MM.1S (cell line): Measurements from ENCODE around the gene MAD1L1.

Experiments used
- DNase-seq: peaks from one replicate; pipeline ENCODE4 v3.0.0-alpha.2; 2015
- H2AFZ ChIP-seq: fragments of 300-600 bp; sonication (generic); 2 replicates; pipeline ENCODE4 v1.6.0; 2016; ENCODE audit warnings: antibody characterized with exemption, low read length
- H3F3A ChIP-seq: fragments of 300-600 bp; sonication (generic); 2 replicates; pipeline ENCODE4 v1.6.1; 2016; ENCODE audit warnings: mild to moderate bottlenecking, antibody characterized with exemption, low read length, moderate library complexity, mixed read lengths; ENCODE audit not compliant: insufficient read depth
- H3K27ac ChIP-seq: fragments of 300-600 bp; sonication (generic); 2 replicates; pipeline ENCODE4 v1.5.1; 2016; ENCODE audit warnings: mild to moderate bottlenecking, low read length
- H3K27me3 ChIP-seq: fragments of 300-600 bp; sonication (generic); replicated peaks from 2 replicates; pipeline ENCODE4 v1.6.0; 2016; ENCODE audit warnings: low read length; ENCODE audit not compliant: insufficient read depth
- H3K36me3 ChIP-seq: fragments of 300-600 bp; sonication (generic); replicated peaks from 2 replicates; pipeline ENCODE4 v1.6.1; 2016; ENCODE audit warnings: mild to moderate bottlenecking, low read length, mixed read lengths; ENCODE audit not compliant: insufficient read depth
- H3K4me1 ChIP-seq: fragments of 300-600 bp; sonication (generic); 2 replicates; pipeline ENCODE4 v1.6.1; 2016; ENCODE audit warnings: low read length, mixed read lengths
- H3K4me2 ChIP-seq: fragments of 300-600 bp; sonication (generic); 2 replicates; pipeline ENCODE4 v1.6.0; 2016; ENCODE audit warnings: low read depth, low read length
- H3K4me3 ChIP-seq: fragments of 300-600 bp; sonication (generic); 2 replicates; pipeline ENCODE4 v1.5.1; 2016; ENCODE audit warnings: low read length, mixed read lengths
- H3K79me2 ChIP-seq: fragments of 300-600 bp; sonication (generic); 2 replicates; pipeline ENCODE4 v1.6.1; 2016; ENCODE audit warnings: mixed run types, low read length, mixed read lengths
- H3K9ac ChIP-seq: fragments of 300-600 bp; sonication (generic); 2 replicates; pipeline ENCODE4 v1.6.1; 2016; ENCODE audit warnings: low read length, mixed read lengths
- H3K9me2 ChIP-seq: fragments of 300-600 bp; sonication (generic); replicated peaks from 2 replicates; pipeline ENCODE4 v1.6.1; 2016; ENCODE audit warnings: mild to moderate bottlenecking, low read length, mixed read lengths; ENCODE audit not compliant: insufficient read depth
- H3K9me3 ChIP-seq: fragments of 300-600 bp; sonication (generic); replicated peaks from 2 replicates; pipeline ENCODE4 v1.6.1; 2016; ENCODE audit warnings: mild to moderate bottlenecking, low read length, mixed read lengths; ENCODE audit not compliant: insufficient read depth
- H4K20me1 ChIP-seq: fragments of 300-600 bp; sonication (generic); 2 replicates; pipeline ENCODE4 v1.6.1; 2016; ENCODE audit warnings: mild to moderate bottlenecking, low read length, moderate library complexity, mixed read lengths; ENCODE audit not compliant: insufficient read depth
- CTCF ChIP-seq: fragments of 300-600 bp; sonication (generic); IDR thresholded peaks from 2 replicates; pipeline ENCODE4 v1.5.1; 2016; ENCODE audit warnings: antibody characterized with exemption, low read length, mixed read lengths
- EZH2 ChIP-seq: fragments of 300-600 bp; sonication (generic); optimal IDR thresholded peaks from 2 replicates; pipeline ENCODE3; 2017; ENCODE audit warnings: low read depth, mild to moderate bottlenecking, antibody characterized with exemption, low read length, mixed read lengths
- EZH2phosphoT487 ChIP-seq: fragments of 300-600 bp; sonication (generic); IDR thresholded peaks from 2 replicates; pipeline ENCODE4 v1.6.1; 2018; ENCODE audit warnings: antibody characterized with exemption, low read length

MAD1L1 gene

GRCh38 chr7:2048531-2048930 lies 184.2 kb downstream of the MAD1L1 start:
- no peaks in the 10 kb centered on the region for H3K4me1 ChIP-seq
- no peak overlapping the region for H3K27ac ChIP-seq
- H3K9me3 ChIP-seq: no peaks in the 10 kb centered on the region
- no peaks in the 10 kb centered on the region for H3K27me3 ChIP-seq
- DNase-seq: no peak
- no peaks in the 10 kb centered on the region for H3K9me2 ChIP-seq
- no peak overlapping the region for H3K9ac ChIP-seq
- H3K36me3 ChIP-seq: no peaks in the 10 kb centered on the region
- TF ChIP-seq EZH2phosphoT487 (no peak), CTCF (no peak), EZH2 (no peak)
- no peaks in the 10 kb centered on the region for H3F3A ChIP-seq
- no peak overlapping the region for H3K4me2 ChIP-seq
- no peaks in the 10 kb centered on the region for H3K79me2 ChIP-seq
- H2AFZ ChIP-seq: no peak overlapping the region
- no peak overlapping the region for H3K4me3 ChIP-seq
- H4K20me1 ChIP-seq: no peaks in the 10 kb centered on the region

GRCh38 chr7:2048006-2048405 lies 184.7 kb downstream of the MAD1L1 start:
- Histone ChIP-seq H3K36me3 (no peaks in the 10 kb centered on the region), H3F3A (no peaks in the 10 kb centered on the region), H3K27ac (no peak overlapping the region), H2AFZ (no peak overlapping the region), H3K9me2 (no peaks in the 10 kb centered on the region), H4K20me1 (no peaks in the 10 kb centered on the region), H3K4me2 (no peak overlapping the region), H3K4me3 (no peak overlapping the region), H3K9ac (no peak overlapping the region), H3K4me1 (no peaks in the 10 kb centered on the region), H3K27me3 (no peaks in the 10 kb centered on the region), H3K79me2 (no peaks in the 10 kb centered on the region), H3K9me3 (no peaks in the 10 kb centered on the region)
- TF ChIP-seq EZH2 (no peak), EZH2phosphoT487 (no peak), CTCF (no peak)
- DNase-seq: no peak

- H3K4me3 ChIP-seq: no peak overlapping the region
- H3K9me2 ChIP-seq: no peaks in the 10 kb centered on the region
- no peak for DNase-seq
- no peaks in the 10 kb centered on the region for H3K9me3 ChIP-seq
- no peak overlapping the region for H3K27ac ChIP-seq
- no peak overlapping the region for H2AFZ ChIP-seq
- H3K79me2 ChIP-seq: no peaks in the 10 kb centered on the region
- no peak overlapping the region for H3K9ac ChIP-seq
- no peaks in the 10 kb centered on the region for H4K20me1 ChIP-seq
- H3K4me1 ChIP-seq: no peaks in the 10 kb centered on the region
- TF ChIP-seq EZH2: no peak
- no peak for TF ChIP-seq CTCF
- no peak for TF ChIP-seq EZH2phosphoT487
- no peaks in the 10 kb centered on the region for H3K27me3 ChIP-seq
- H3K36me3 ChIP-seq: no peaks in the 10 kb centered on the region
- H3K4me2 ChIP-seq: no peak overlapping the region
- no peaks in the 10 kb centered on the region for H3F3A ChIP-seq
Measured at GRCh38 chr7:2046581-2047565, 185.9 kb downstream of the MAD1L1 start.
